BLaER1 treated with 17β-estradiol and CSF1 and Interleukin-3, amounts not matched to agents 10 nM and 100 nM (cell line): ENCODE data around the gene POU2F2.

ENCODE experiments used
- H3K27ac ChIP-seq, 11 experiments: shearing (Covaris generic); formaldehyde crosslinking; 2 replicates each; pipeline ENCODE4 v1.8.1; 2022
- H3K27me3 ChIP-seq, 11 experiments: shearing (Covaris generic); formaldehyde crosslinking; 2 replicates each; pipeline ENCODE4 v1.8.1; 2022
- H3K36me3 ChIP-seq, 11 experiments: shearing (Covaris generic); formaldehyde crosslinking; 2 replicates each; pipeline ENCODE4 v1.8.1; 2022
- H3K4me1 ChIP-seq, 10 experiments: shearing (Covaris generic); formaldehyde crosslinking; 2 replicates each; pipeline ENCODE4 v1.8.1; 2022
- H3K4me2 ChIP-seq, 11 experiments: shearing (Covaris generic); formaldehyde crosslinking; 2 replicates each; pipeline ENCODE4 v1.8.1; 2022
- H3K4me3 ChIP-seq, 10 experiments: shearing (Covaris generic); formaldehyde crosslinking; 2 replicates each; pipeline ENCODE4 v1.8.1; 2022
- H3K9ac ChIP-seq, 11 experiments: shearing (Covaris generic); formaldehyde crosslinking; 2 replicates each; pipeline ENCODE4 v1.8.1; 2022
- H3K9me3 ChIP-seq, 11 experiments: shearing (Covaris generic); formaldehyde crosslinking; replicated peaks in 1 of 11; 2 replicates each; pipeline ENCODE4 v1.8.1; 2022
- H4K20me1 ChIP-seq, 11 experiments: shearing (Covaris generic); formaldehyde crosslinking; 2 replicates each; pipeline ENCODE4 v1.8.1; 2022
- Cebpa-rat ChIP-seq, 11 experiments: shearing (Covaris generic); IDR thresholded peaks; 2 replicates each; pipeline ENCODE4 v1.8.1; 2022

Gene POU2F2

GRCh38 chr19:42096255-42096837 is 35.9 kb downstream of the POU2F2 start:
- H4K20me1 ChIP-seq: peaks cover 0 to 96% (median 0%) of the 10 kb centered on the region in 11 experiments; a peak in 8 of 22 replicates
- H3K27ac ChIP-seq: no peak overlapping the region
- no peak overlapping the region for H3K4me2 ChIP-seq
- H3K4me3 ChIP-seq: no peak overlapping the region
- no peaks in the 10 kb centered on the region for H3K9me3 ChIP-seq
- H3K27me3 ChIP-seq: no peaks in the 10 kb centered on the region
- no peak for TF ChIP-seq Cebpa-rat (IDR thresholded peaks at IDR 0.05)
- no peak overlapping the region for H3K9ac ChIP-seq
- H3K36me3 ChIP-seq: peaks cover 10 to 98% (median 15%) of the 10 kb centered on the region in 11 experiments; a peak in 18 of 22 replicates
- peaks cover 32 to 46% (median 42%) of the 10 kb centered on the region in 10 experiments for H3K4me1 ChIP-seq

DNA sequence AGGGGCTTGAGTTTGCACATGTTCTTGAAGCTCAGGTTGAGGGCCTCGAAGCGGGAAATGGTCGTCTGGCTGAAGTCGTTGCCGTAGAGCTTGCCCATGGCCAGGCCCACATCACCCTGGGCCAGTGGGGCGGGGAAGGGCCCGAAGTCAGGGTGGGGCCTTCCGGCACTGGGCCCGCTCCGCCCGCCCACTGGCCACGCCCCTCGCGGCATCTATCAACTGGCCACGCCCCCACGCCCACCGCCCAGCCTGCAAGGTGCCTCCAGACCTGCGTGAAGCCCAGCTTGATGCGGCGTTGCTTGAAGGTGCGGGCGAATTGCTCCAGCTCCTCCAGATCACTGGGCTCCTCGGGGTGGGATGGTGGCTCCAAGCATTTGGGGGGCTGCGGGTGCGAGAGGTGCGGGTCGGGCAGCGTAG is 36.4 kb downstream of the POU2F2 start:
- H3K27ac ChIP-seq: no peak overlapping the region
- no peak overlapping the region for H3K4me3 ChIP-seq
- H4K20me1 ChIP-seq: peaks cover 0 to 95% (median 0%) of the 10 kb centered on the region in 11 experiments; a peak in 8 of 22 replicates
- no peak overlapping the region; a peak in 1 of 22 replicates for H3K4me2 ChIP-seq
- no peaks in the 10 kb centered on the region for H3K27me3 ChIP-seq
- H3K9ac ChIP-seq: 0 out of 22 replicates have a peak overlapping the region, but pooled peaks of 1 of the 11 experiments have one; percentile 52
- H3K4me1 ChIP-seq: peaks cover 37 to 51% (median 47%) of the 10 kb centered on the region in 10 experiments
- no peak for TF ChIP-seq Cebpa-rat (IDR thresholded peaks at IDR 0.05)
- H3K36me3 ChIP-seq: peaks cover 10 to 98% (median 15%) of the 10 kb centered on the region in 11 experiments; a peak in 18 of 22 replicates
- H3K9me3 ChIP-seq: no peaks in the 10 kb centered on the region

- Histone ChIP-seq H3K4me3 (no peak overlapping the region), H3K4me2 (peak overlapping the region in 4 of 11 experiments; percentile 61 to 91 (median 68); a peak in 5 of 22 replicates), H4K20me1 (peaks cover 0 to 89% (median 0%) of the 10 kb centered on the region in 11 experiments; a peak in 8 of 22 replicates), H3K27me3 (no peaks in the 10 kb centered on the region), H3K4me1 (peaks cover 43 to 57% (median 53%) of the 10 kb centered on the region in 10 experiments), H3K9ac (peak overlapping the region in 1 of 11 experiments; percentile 52; a peak in 2 of 22 replicates), H3K9me3 (no peaks in the 10 kb centered on the region), H3K36me3 (peaks cover 10 to 98% (median 15%) of the 10 kb centered on the region in 11 experiments; a peak in 18 of 22 replicates), H3K27ac (no peak overlapping the region)
- no peak for TF ChIP-seq Cebpa-rat (IDR thresholded peaks at IDR 0.05)
Measured at GRCh38 chr19:42095142-42095813, 37.0 kb downstream of the POU2F2 start.

DNA sequence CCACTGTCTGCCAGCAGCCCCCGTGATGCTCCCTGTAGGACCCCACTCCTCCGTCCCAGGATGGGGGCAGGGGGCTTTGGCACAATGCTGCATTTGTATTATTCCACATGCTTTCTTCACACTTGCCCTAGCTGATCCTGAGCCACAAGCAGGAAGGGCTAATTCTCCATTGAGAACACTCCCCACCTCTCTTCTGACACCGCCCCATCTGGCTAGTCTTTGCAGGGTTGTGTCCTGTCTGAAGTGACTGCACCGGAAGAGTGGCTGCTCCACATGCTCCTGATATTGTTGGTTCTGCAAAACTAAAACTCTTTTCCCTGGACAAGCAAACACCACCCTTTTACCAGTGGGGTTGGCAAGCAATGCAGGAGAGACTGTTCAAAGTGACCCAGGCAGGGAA is 38.3 kb downstream of the POU2F2 start:
- no peak for TF ChIP-seq Cebpa-rat (IDR thresholded peaks at IDR 0.05)
- H3K4me1 ChIP-seq: peaks cover 56 to 70% (median 61%) of the 10 kb centered on the region in 10 experiments
- H4K20me1 ChIP-seq: peaks cover 0 to 82% (median 0%) of the 10 kb centered on the region in 11 experiments; a peak in 8 of 22 replicates
- H3K4me2 ChIP-seq: peak overlapping the region; percentile 60 to 91 (median 69)
- H3K9me3 ChIP-seq: no peaks in the 10 kb centered on the region
- H3K4me3 ChIP-seq: no peak overlapping the region
- H3K27ac ChIP-seq: peak overlapping the region in 7 of 11 experiments; percentile 4 to 40 (median 29); a peak in 5 of 22 replicates
- H3K9ac ChIP-seq: peak overlapping the region; percentile 30 to 62 (median 43); a peak in 13 of 22 replicates
- H3K36me3 ChIP-seq: peaks cover 10 to 90% (median 15%) of the 10 kb centered on the region in 11 experiments; a peak in 18 of 22 replicates
- no peaks in the 10 kb centered on the region for H3K27me3 ChIP-seq

DNA sequence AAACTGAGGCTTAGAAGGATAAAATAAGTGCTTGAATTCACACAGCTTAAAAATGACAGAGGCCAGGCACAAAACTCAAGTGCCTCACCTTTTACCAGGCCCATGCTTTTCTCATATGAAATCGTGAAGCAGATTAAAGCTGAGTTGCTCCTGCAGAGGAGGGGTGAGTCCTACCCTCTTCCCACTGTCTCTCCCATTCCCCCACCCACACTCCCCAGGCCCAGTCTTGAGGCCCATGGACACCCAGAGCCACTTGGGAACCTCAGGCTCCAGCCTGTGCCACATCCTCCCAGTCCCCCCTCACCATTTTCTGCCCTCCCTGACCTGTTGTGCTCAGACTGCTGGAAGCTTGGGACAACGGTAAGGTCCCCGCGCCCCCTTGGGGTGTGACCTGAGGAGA is 38.7 kb downstream of the POU2F2 start:
- Histone ChIP-seq H3K9ac (peak overlapping the region; percentile 30 to 62 (median 43); a peak in 11 of 22 replicates), H4K20me1 (peaks cover 0 to 82% (median 0%) of the 10 kb centered on the region in 11 experiments; a peak in 8 of 22 replicates), H3K4me3 (no peak overlapping the region), H3K9me3 (no peaks in the 10 kb centered on the region), H3K4me1 (peaks cover 60 to 74% (median 65%) of the 10 kb centered on the region in 10 experiments), H3K27ac (peak overlapping the region in 7 of 11 experiments; percentile 4 to 40 (median 29); a peak in 5 of 22 replicates), H3K27me3 (no peaks in the 10 kb centered on the region), H3K4me2 (peak overlapping the region; percentile 60 to 91 (median 69)), H3K36me3 (peaks cover 10 to 86% (median 15%) of the 10 kb centered on the region in 11 experiments; a peak in 18 of 22 replicates)
- no peak for TF ChIP-seq Cebpa-rat (IDR thresholded peaks at IDR 0.05)

DNA sequence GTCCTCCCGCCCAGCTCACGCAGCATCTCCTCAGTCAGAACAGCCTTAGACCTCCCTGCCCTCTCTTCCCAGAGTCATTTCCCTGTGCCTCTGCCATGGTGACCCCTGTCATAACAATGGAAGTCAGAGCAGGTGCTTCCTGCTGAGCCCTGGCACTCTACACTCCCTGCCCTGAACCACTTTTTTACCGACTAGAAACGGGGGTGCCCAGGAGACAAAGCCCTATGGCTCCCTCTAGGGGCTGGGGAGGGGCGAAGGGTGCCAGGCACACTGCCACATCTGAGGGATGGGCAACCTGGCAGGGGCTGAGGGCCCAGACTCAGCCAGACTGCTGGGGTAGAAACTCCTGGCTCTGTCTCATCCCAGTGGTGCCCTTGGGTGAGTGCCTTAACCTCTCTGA is 39.9 kb downstream of the POU2F2 start:
- Histone ChIP-seq H3K27ac (peak overlapping the region in 6 of 11 experiments; percentile 60 to 87 (median 74); a peak in 10 of 22 replicates), H3K27me3 (no peaks in the 10 kb centered on the region), H4K20me1 (peaks cover 0 to 74% (median 0%) of the 10 kb centered on the region in 11 experiments; a peak in 8 of 22 replicates), H3K9me3 (no peaks in the 10 kb centered on the region), H3K4me1 (peaks cover 71 to 86% (median 77%) of the 10 kb centered on the region in 10 experiments), H3K36me3 (peaks cover 10 to 74% (median 15%) of the 10 kb centered on the region in 11 experiments; a peak in 18 of 22 replicates), H3K9ac (peak overlapping the region in 5 of 11 experiments; percentile 2 to 72 (median 50); a peak in 7 of 22 replicates), H3K4me3 (peak overlapping the region in 1 of 10 experiments; percentile 34; a peak in 3 of 20 replicates), H3K4me2 (peak overlapping the region; percentile 55 to 99 (median 93); a peak in 21 of 22 replicates)
- no peak for TF ChIP-seq Cebpa-rat (IDR thresholded peaks at IDR 0.05)

DNA sequence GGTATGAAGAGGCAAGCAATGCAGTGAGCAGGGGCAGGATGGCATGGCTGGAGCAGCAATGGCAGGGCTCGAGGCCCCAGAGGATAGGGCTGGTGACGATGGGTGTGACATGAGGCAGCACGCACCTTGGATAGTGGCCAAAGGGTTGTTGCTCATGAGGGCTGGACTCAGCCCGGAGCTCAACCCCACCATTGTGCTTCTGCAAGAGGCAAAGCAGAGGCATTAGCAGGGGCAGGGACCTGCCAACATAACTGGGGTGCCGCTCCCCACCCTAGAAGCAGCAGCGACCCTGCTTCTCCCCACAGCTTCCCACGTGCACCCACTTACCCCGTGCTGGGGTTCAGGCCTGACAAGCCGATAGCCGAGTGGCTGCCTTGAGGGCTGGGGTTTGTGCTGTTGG is 40.5 kb downstream of the POU2F2 start:
- peaks cover 0 to 68% (median 0%) of the 10 kb centered on the region in 11 experiments; a peak in 8 of 22 replicates for H4K20me1 ChIP-seq
- H3K4me2 ChIP-seq: peak overlapping the region; percentile 82 to 99 (median 93)
- TF ChIP-seq Cebpa-rat (IDR thresholded peaks at IDR 0.05): no peak
- no peaks in the 10 kb centered on the region for H3K9me3 ChIP-seq
- peak overlapping the region in 10 of 11 experiments; percentile 52 to 87 (median 73); a peak in 18 of 22 replicates for H3K27ac ChIP-seq
- peak overlapping the region; percentile 46 to 75 (median 64); a peak in 17 of 22 replicates for H3K9ac ChIP-seq
- H3K4me3 ChIP-seq: peak overlapping the region in 7 of 10 experiments; percentile 3 to 59 (median 39); a peak in 7 of 20 replicates
- H3K27me3 ChIP-seq: no peaks in the 10 kb centered on the region
- H3K4me1 ChIP-seq: peaks cover 75 to 87% (median 81%) of the 10 kb centered on the region in 10 experiments
- H3K36me3 ChIP-seq: peaks cover 10 to 68% (median 15%) of the 10 kb centered on the region in 11 experiments; a peak in 18 of 22 replicates

- H3K36me3 ChIP-seq: peaks cover 7 to 64% (median 15%) of the 10 kb centered on the region in 11 experiments; a peak in 18 of 22 replicates
- H3K27ac ChIP-seq: peak overlapping the region; percentile 48 to 87 (median 73); a peak in 20 of 22 replicates
- peaks cover 79 to 92% (median 86%) of the 10 kb centered on the region in 10 experiments for H3K4me1 ChIP-seq
- peak overlapping the region; percentile 46 to 75 (median 64); a peak in 21 of 22 replicates for H3K9ac ChIP-seq
- H3K27me3 ChIP-seq: no peaks in the 10 kb centered on the region
- no peaks in the 10 kb centered on the region for H3K9me3 ChIP-seq
- peak overlapping the region in 7 of 10 experiments; percentile 3 to 59 (median 39); a peak in 10 of 20 replicates for H3K4me3 ChIP-seq
- TF ChIP-seq Cebpa-rat (IDR thresholded peaks at IDR 0.05): no peak
- peak overlapping the region; percentile 82 to 99 (median 93) for H3K4me2 ChIP-seq
- peaks cover 0 to 63% (median 0%) of the 10 kb centered on the region in 11 experiments; a peak in 8 of 22 replicates for H4K20me1 ChIP-seq
Measured at GRCh38 chr19:42091300-42091699, 40.9 kb downstream of the POU2F2 start.
